H9 (cell line): ENCODE measurements around the gene AGPAT2. TPM values are rescaled to one million over a fixed set of nuclear protein-coding genes. Genes with fewer than 3 reads are reported as not detected.

Experiments used
- DNase-seq: peaks from one replicate; pipeline ENCODE4 v3.0.0-alpha.2; 2017
- H2AFZ ChIP-seq: one replicate; pipeline ENCODE4 v1.6.1; 2013; ENCODE audit warnings: mild to moderate bottlenecking, low read length, control low read depth, moderate library complexity
- H2AK5ac ChIP-seq: 2 replicates; pipeline ENCODE4 v1.6.1; 2013; ENCODE audit warnings: low read length, control low read depth, mixed read lengths; ENCODE audit not compliant: insufficient read length
- H2BK120ac ChIP-seq: one replicate; pipeline ENCODE4 v1.6.1; 2013; ENCODE audit warnings: low read depth, mild to moderate bottlenecking, low read length, control low read depth, inconsistent platforms; ENCODE audit not compliant: poor library complexity, severe bottlenecking
- H2BK12ac ChIP-seq: 2 replicates; pipeline ENCODE4 v1.6.1; 2013; ENCODE audit warnings: low read length, control low read depth, mixed read lengths, low read depth; ENCODE audit not compliant: insufficient read length
- H2BK15ac ChIP-seq: 2 replicates; pipeline ENCODE4 v1.6.1; 2013; ENCODE audit warnings: low read depth, low read length, control low read depth
- H2BK20ac ChIP-seq: one replicate; pipeline ENCODE4 v1.6.1; 2013; ENCODE audit warnings: low read depth, mild to moderate bottlenecking, low read length, control low read depth, inconsistent platforms; ENCODE audit not compliant: poor library complexity, severe bottlenecking
- H2BK5ac ChIP-seq: 2 replicates; pipeline ENCODE4 v1.6.1; 2013; ENCODE audit warnings: low read length, control low read depth, mixed read lengths; ENCODE audit not compliant: insufficient read length
- H3K14ac ChIP-seq: 2 replicates; pipeline ENCODE4 v1.6.1; 2013; ENCODE audit warnings: low read length, control low read depth; ENCODE audit not compliant: insufficient read depth
- H3K18ac ChIP-seq: 2 replicates; pipeline ENCODE4 v1.6.1; 2013; ENCODE audit warnings: low read depth, mild to moderate bottlenecking, mixed read lengths, low read length, control low read depth; ENCODE audit not compliant: insufficient read length
- H3K23ac ChIP-seq: 2 replicates; pipeline ENCODE4 v1.6.1; 2013; ENCODE audit warnings: low read length, control low read depth, mixed read lengths, low read depth; ENCODE audit not compliant: insufficient read length
- H3K23me2 ChIP-seq: 2 replicates; pipeline ENCODE4 v1.6.1; 2013; ENCODE audit warnings: low read depth, mild to moderate bottlenecking, mixed read lengths, low read length, control low read depth; ENCODE audit not compliant: insufficient read length, poor library complexity, severe bottlenecking
- H3K27ac ChIP-seq: 2 replicates; pipeline ENCODE4 v1.5.1; 2013; ENCODE audit warnings: low read length, control low read depth, mixed read lengths, low read depth; ENCODE audit not compliant: insufficient read length
- H3K27me3 ChIP-seq: 2 replicates; pipeline ENCODE4 v1.6.1; 2013; ENCODE audit warnings: low read length, control low read depth, inconsistent platforms; ENCODE audit not compliant: insufficient read depth
- H3K4ac ChIP-seq: 2 replicates; pipeline ENCODE4 v1.6.1; 2013; ENCODE audit warnings: low read depth, mild to moderate bottlenecking, control low read depth, inconsistent platforms, low read length, moderate library complexity
- H3K4me1 ChIP-seq: 2 replicates; pipeline ENCODE4 v1.6.1; 2013; ENCODE audit warnings: low read length, control low read depth, inconsistent platforms; ENCODE audit not compliant: insufficient read depth
- H3K4me2 ChIP-seq: 2 replicates; pipeline ENCODE4 v1.6.1; 2013; ENCODE audit warnings: low read length, control low read depth, mixed read lengths; ENCODE audit not compliant: insufficient read length, insufficient read depth
- H3K56ac ChIP-seq: 2 replicates; pipeline ENCODE4 v1.6.1; 2013; ENCODE audit warnings: low read depth, mild to moderate bottlenecking, mixed read lengths, low read length, control low read depth; ENCODE audit not compliant: insufficient read length
- H3K79me1 ChIP-seq: 2 replicates; pipeline ENCODE4 v1.6.1; 2013; ENCODE audit warnings: low read depth, mild to moderate bottlenecking, moderate library complexity, low read length, control low read depth, inconsistent platforms; ENCODE audit not compliant: insufficient read depth, poor library complexity, severe bottlenecking
- H3K79me2 ChIP-seq: 2 replicates; pipeline ENCODE4 v1.6.1; 2013; ENCODE audit warnings: low read length, control low read depth, inconsistent platforms; ENCODE audit not compliant: insufficient read depth
- H3K9ac ChIP-seq: 2 replicates; pipeline ENCODE4 v1.6.1; 2013; ENCODE audit warnings: low read length, control low read depth, mixed read lengths; ENCODE audit not compliant: insufficient read length; ENCODE audit errors: extremely low read depth
- H3K9me3 ChIP-seq: one replicate; pipeline ENCODE4 v1.6.1; 2013; ENCODE audit warnings: low read depth, low read length, inconsistent platforms; ENCODE audit not compliant: control insufficient read depth
- H3T11ph ChIP-seq: one replicate; pipeline ENCODE4 v1.6.1; 2013; ENCODE audit warnings: mild to moderate bottlenecking, low read length, control low read depth, inconsistent platforms
- H4K20me1 ChIP-seq: one replicate; pipeline ENCODE4 v1.6.1; 2013; ENCODE audit not compliant: control insufficient read depth, insufficient read length, insufficient read depth
- H4K5ac ChIP-seq: 2 replicates; pipeline ENCODE4 v1.6.1; 2013; ENCODE audit warnings: low read depth, mild to moderate bottlenecking, mixed read lengths, low read length, control low read depth; ENCODE audit not compliant: insufficient read length
- H4K8ac ChIP-seq: replicated peaks from 2 replicates; pipeline ENCODE4 v1.6.1; 2013; ENCODE audit warnings: low read length, control low read depth, mixed read lengths, low read depth; ENCODE audit not compliant: insufficient read length
- H4K91ac ChIP-seq: 2 replicates; pipeline ENCODE4 v1.6.1; 2013; ENCODE audit warnings: low read depth, mild to moderate bottlenecking, moderate library complexity, mixed read lengths, low read length, control low read depth; ENCODE audit not compliant: insufficient read length
- H3K27ac Mint-ChIP-seq, 3 experiments: 2 replicates in 2 of 3; 3 replicates in 1 of 3; pipeline ENCODE4 v1.8.0; 2020 to 2021; ENCODE audit warnings: mixed read lengths in 3 of 3, mild to moderate bottlenecking in 1 of 3, moderate library complexity in 1 of 3
- H3K27me3 Mint-ChIP-seq: 2 replicates; pipeline ENCODE4 v1.8.0; 2021; ENCODE audit warnings: low read depth, mild to moderate bottlenecking, moderate library complexity, mixed read lengths
- H3K36me3 Mint-ChIP-seq, 3 experiments: 2 replicates in 2 of 3; 3 replicates in 1 of 3; pipeline ENCODE4 v1.8.0; 2020 to 2021; ENCODE audit warnings: low read depth in 3 of 3, mixed read lengths in 3 of 3; ENCODE audit not compliant: insufficient read depth in 1 of 3
- H3K4me1 Mint-ChIP-seq, 2 experiments: 2 replicates each; pipeline ENCODE4 v1.8.0; 2020; ENCODE audit warnings: mixed read lengths in 2 of 2
- H3K4me3 Mint-ChIP-seq, 2 experiments: 2 replicates in 1 of 2; 3 replicates in 1 of 2; pipeline ENCODE4 v1.8.0; 2020 to 2021; ENCODE audit warnings: mild to moderate bottlenecking in 2 of 2, mixed read lengths in 2 of 2, moderate library complexity in 1 of 2
- H3K9me3 Mint-ChIP-seq, 2 experiments: 2 replicates in 1 of 2; 3 replicates in 1 of 2; pipeline ENCODE4 v1.8.0; 2020; ENCODE audit warnings: mild to moderate bottlenecking in 2 of 2, mixed read lengths in 2 of 2, moderate library complexity in 1 of 2
- WGBS: extraction: QIAGEN DNeasy Blood & Tissue Kit; methylation state at CpG from one replicate; pipeline ENCODE4 v1.1.7; 2013; ENCODE audit warnings: missing lambda C conversion rate, low lambda C conversion rate, mixed read lengths; ENCODE audit not compliant: insufficient read length; ENCODE audit errors: extremely low coverage; 5-methylcytosine and 5-hydroxymethylcytosine counted together
- total RNA-seq: library from RNA; stranded (reverse); gene quantifications from 2 replicates; pipeline ENCODE4 v1.2.1, GENCODE V29; 2021
- TF ChIP-seq, protein P1 (sequence below): fragments of 200-600 bp; sonication (generic); conservative IDR thresholded peaks from 3 replicates; pipeline ENCODE4 v1.8.0; 2021; ENCODE audit warnings: antibody characterized with exemption, mild to moderate bottlenecking

The AGPAT2 gene
- total RNA-seq, 1 experiment from 2014 or later, result 29.7 TPM

DNA sequence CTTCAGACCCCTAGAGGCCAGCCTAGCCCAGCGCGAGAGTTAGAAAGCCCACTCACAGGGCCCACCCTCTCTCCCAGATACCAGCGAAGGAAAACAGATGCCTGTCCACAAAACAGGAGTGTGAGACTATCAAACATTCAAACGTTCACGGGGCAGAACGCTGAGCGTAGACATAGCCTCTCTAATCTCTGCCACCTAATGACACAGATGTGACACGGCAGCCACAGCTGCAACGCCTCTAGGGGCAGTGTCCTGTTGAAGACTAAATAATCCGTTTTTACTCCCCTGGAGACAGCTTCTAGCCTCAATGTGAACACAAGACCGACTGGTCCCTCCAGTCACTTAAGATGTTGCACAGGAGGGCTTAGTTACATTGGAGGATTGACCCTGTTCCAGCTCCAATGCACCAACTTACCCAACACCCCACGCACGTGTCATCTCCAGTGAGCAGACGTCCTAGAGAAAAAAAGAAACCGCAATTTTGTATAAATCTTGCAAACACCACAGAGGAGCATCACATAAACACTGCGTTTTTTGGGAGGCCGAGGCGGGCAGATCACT lies 39.5 kb upstream of the AGPAT2 start:
- TF ChIP-seq, protein P1, sequence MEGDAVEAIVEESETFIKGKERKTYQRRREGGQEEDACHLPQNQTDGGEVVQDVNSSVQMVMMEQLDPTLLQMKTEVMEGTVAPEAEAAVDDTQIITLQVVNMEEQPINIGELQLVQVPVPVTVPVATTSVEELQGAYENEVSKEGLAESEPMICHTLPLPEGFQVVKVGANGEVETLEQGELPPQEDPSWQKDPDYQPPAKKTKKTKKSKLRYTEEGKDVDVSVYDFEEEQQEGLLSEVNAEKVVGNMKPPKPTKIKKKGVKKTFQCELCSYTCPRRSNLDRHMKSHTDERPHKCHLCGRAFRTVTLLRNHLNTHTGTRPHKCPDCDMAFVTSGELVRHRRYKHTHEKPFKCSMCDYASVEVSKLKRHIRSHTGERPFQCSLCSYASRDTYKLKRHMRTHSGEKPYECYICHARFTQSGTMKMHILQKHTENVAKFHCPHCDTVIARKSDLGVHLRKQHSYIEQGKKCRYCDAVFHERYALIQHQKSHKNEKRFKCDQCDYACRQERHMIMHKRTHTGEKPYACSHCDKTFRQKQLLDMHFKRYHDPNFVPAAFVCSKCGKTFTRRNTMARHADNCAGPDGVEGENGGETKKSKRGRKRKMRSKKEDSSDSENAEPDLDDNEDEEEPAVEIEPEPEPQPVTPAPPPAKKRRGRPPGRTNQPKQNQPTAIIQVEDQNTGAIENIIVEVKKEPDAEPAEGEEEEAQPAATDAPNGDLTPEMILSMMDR, result peak; percentile 53; the same call in 2 of the 3 replicates
- peaks cover 10% of the 10 kb centered on the region for H3K23me2 ChIP-seq
- peaks cover 11% of the 10 kb centered on the region; the same call in 1 of the 2 replicates for H3K79me2 ChIP-seq
- no peak overlapping the region for H4K91ac ChIP-seq
- H3K18ac ChIP-seq, result no peak overlapping the region
- no peak overlapping the region for H2BK20ac ChIP-seq
- H2BK5ac ChIP-seq, result no peak overlapping the region
- H2BK15ac ChIP-seq, result no peak overlapping the region
- H3K23ac ChIP-seq, result no peak overlapping the region
- no peaks in the 10 kb centered on the region for H3K27me3 ChIP-seq
- H2BK120ac ChIP-seq, result no peak overlapping the region
- WGBS, result no CpG with 5 or more reads among the region's 18 CpGs
- Mint-ChIP-seq H3K27ac (peak overlapping the region; percentile 87 to 96 (median 96); a peak in 5 of 7 replicates), H3K9me3 (no peaks in the 10 kb centered on the region; a peak in 1 of 5 replicates), H3K27me3 (peaks cover 11% of the 10 kb centered on the region), H3K4me1 (peaks cover 10 to 17% of the 10 kb centered on the region in 2 experiments), H3K36me3 (peaks cover 28 to 41% (median 37%) of the 10 kb centered on the region in 3 experiments), H3K4me3 (peak overlapping the region; percentile 94 to 96)
- no peak for DNase-seq
- no peak overlapping the region for H2BK12ac ChIP-seq
- no peaks in the 10 kb centered on the region for H3K9me3 ChIP-seq
- peak overlapping the region; percentile 18 for H3K9ac ChIP-seq
- peaks cover 6% of the 10 kb centered on the region for H3K79me1 ChIP-seq
- no peaks in the 10 kb centered on the region for H3K4me1 ChIP-seq
- no peak overlapping the region for H4K5ac ChIP-seq
- no peak overlapping the region for H2AK5ac ChIP-seq
- no peak overlapping the region for H4K8ac ChIP-seq
- H2AFZ ChIP-seq, result no peak overlapping the region
- H3K56ac ChIP-seq, result no peak overlapping the region
- H3K27ac ChIP-seq, result no peak overlapping the region
- H3K4ac ChIP-seq, result no peak overlapping the region
- H3K14ac ChIP-seq, result no peak overlapping the region
- no peaks in the 10 kb centered on the region for H4K20me1 ChIP-seq
- H3T11ph ChIP-seq, result no peak overlapping the region
- H3K4me2 ChIP-seq, result peak overlapping the region; percentile 93
